RCC 7860 (cell line): Measurements from ENCODE around the gene SLC7A8.
A peak's percentile ranks its signal among the peaks of the same experiment; 100 is the strongest.
"Not testable (repeated sequence)": the region's sequence is repeated elsewhere in the genome, so short reads cannot be mapped to it uniquely, and the experiment has no call there.

Experiments
- DNase-seq: peaks from one replicate; pipeline ENCODE4 v3.0.0-alpha.2; 2015; ENCODE audit warnings: low spot score
- FAIRE-seq: peaks from 2 replicates; lab custom pipeline; 2012; peaks lifted over from hg19 to GRCh38; lab: Jason Lieb, UNC

The SLC7A8 gene

DNA sequence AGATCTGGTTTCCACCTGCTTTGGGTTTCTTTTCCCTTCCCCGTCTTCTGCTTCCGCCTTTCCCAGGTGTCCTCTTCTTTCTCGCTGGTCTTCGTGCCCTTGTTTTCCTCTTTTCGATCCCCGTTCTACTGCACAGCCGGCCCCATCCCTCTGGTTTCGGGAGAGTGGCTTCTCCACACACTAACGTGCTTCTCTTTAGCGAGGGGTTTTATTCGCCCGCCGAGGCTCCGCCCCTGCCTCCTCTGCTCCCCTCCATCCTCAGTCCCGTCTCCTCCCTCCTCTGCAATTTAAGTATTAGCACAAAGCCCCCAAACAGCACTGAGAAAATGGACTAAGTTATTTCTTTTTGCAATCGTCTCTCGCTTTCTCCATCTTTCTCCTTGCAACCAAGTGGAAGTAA lies at the start of gene SLC7A8:
Gene SLC7A8 (minus strand): TSS at position 182 of the 400 bp plus-strand sequence. CDS start 746 bp downstream, outside the sequence.
- DNase-seq (no peak), FAIRE-seq (no peak)

DNA sequence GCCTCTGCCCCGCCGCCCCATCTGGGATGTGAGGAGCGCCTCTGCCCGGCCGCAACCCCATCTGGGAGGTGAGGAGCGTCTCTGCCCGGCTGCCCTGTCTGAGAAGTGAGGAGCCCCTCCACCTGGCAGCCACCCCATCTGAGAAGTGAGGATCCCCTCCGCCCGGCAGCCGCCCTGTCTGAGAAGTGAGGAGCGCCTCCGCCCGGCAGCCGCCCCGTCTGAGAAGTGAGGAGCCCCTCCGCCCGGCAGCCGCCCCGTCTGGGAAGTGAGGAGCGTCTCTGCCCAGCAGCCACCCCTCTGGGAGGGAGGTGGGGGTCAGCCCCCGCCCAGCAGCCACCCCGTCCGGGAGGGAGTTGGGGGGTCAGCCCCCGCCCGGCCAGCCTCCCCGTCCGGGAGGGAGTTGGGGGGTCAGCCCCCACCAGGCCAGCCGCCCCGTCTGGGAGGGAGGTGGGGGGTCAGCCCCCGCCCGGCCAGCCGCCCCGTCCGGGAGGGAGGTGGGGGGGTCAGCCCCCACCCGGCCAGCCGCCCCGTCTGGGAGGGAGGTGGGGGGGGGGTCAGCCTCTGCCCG lies 48.9 kb upstream of the SLC7A8 start:
- FAIRE-seq, DNase-seq: not testable (repeated sequence)

DNA sequence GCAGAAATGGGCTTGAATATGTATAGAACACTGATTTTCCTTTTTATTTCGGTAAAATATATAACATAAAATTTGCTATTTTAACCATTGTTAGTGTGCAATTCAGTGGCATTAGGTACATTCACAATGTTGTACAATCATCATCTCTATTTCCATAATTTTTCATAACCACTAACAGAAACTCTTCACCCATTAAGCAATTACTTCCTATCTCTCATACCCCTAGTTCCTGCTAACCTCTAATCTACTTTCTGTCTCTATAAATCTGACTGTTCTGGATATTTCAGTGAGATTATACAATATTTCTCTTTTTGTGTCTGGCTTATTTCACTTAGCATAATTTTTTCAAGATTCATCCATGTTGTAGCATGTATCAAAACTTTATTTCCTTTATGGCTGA lies 45.4 kb upstream of the SLC7A8 start:
- DNase-seq (no peak), FAIRE-seq (no peak)

DNA sequence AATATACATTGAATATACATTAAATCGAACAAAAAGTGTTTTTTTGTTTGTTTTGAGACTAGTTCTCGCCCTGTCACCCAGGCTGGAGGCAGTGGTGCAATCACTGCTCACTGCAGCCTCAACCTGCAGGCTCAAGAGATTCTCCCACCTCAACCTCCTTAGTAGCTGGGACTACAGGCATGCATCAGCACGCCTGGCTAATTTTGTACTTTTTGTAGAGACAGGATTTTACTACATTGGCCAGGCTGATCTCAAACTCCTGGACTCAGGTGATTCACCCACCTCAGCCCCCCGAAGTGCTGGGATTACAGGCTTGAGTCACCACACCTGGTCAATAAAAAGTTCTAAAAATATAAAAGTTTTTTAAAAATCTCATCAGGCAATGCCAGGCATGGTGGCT lies 44.1 kb upstream of the SLC7A8 start:
- no peak for DNase-seq
- FAIRE-seq, result no peak

DNA sequence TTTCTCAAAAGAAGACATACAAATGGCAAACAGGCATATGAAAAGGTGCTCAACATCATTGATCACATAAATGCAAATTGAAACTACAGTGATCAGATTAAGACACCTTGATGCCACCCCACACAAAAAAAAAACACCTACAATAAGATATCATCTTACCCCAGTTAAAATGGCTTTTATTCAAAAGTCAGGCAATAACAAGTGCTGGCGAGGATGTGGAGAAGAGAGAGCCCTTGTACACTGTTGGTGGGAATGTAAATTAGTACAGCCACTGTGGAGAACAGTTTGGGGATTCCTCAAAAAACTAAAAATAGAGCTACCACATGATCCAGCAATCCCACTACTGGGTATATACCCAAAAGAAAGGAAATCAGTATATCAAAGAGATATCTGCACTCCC lies 41.5 kb upstream of the SLC7A8 start:
- FAIRE-seq, DNase-seq: not testable (repeated sequence)

DNA sequence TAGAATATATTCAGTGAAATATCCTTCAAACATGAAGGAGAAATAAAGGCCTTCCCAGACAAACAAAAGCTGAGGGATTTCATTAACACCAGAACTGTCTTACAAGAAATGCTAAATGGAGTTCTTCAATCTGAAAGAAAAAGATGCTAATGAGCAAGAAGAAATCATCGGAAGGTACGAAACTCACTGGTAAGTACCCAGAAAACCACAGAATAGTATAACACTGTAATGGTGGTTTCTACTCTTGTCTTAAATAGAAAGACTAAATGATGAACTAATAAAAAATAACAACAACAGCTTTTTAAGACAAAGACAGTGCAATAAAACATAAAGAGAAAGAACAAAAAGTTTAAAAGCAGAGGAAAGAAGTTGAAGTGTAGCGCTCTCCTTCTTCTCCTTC lies 35.6 kb upstream of the SLC7A8 start:
- FAIRE-seq (no peak), DNase-seq (no peak)

DNA sequence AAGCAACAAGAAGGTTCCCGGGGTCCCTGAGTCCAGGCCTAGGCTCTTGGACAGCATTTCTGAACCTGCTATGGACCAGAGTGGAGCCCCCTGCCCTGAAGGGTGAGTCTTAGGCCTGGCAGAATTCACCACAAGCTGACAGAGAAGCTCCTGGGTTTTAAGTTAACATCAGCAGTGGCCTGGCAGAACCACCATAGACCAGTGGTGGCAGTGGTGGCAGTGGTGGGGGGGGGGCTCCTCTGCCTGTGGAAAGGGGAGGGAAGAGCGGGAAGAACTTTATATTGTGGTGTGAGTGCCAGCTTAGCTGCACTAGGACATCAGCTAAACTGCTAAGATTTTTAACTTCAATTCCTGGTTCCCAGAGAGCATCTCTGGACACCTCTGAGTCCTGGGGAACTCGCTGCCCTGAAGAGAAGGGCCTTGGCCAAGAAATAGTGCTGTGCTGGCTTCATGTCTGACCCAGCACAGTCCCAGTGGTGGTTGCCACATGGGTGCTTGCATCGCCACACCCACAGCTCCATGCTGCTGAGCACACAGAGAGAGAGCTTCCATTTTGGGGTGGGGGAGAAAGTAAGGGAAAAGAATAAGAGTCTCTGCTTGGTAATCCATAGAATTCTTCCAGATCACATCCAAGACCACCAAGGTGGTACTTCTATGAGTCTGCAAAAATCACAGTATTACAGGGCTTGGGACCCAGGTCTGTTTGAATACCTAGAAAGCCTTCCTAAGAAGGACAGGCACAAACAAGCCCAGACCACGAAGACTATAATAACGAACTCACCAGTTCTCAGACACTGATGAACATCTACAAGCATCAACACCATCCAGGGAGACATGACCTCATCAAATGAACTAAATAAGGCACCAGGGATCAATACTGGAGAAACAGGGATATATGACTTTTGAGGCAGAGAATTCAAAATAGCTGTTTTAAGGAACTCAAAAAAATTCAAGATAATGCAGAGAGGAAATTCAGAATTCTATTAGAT lies 33.9 kb upstream of the SLC7A8 start:
- no peak for DNase-seq
- FAIRE-seq, result no peak

DNA sequence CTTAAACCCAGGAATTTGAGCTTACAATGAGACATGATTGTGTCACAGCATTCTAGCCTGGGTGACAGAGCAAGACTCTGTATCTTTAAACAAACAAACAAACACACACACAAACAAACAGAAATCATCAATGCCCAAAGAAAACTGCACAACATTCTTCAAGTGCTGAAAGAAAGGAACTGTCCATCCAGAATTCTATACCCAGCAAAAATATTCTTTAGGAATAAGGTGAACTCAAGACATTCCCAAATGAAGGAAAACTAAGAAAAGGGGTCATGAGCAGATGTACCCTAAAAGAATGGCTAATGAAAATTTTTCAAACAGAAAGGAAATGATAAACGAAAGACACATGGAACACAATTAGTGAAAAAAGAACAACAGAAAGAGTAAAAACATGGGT lies 32.0 kb upstream of the SLC7A8 start:
- DNase-seq, result no peak
- FAIRE-seq, result no peak

DNA sequence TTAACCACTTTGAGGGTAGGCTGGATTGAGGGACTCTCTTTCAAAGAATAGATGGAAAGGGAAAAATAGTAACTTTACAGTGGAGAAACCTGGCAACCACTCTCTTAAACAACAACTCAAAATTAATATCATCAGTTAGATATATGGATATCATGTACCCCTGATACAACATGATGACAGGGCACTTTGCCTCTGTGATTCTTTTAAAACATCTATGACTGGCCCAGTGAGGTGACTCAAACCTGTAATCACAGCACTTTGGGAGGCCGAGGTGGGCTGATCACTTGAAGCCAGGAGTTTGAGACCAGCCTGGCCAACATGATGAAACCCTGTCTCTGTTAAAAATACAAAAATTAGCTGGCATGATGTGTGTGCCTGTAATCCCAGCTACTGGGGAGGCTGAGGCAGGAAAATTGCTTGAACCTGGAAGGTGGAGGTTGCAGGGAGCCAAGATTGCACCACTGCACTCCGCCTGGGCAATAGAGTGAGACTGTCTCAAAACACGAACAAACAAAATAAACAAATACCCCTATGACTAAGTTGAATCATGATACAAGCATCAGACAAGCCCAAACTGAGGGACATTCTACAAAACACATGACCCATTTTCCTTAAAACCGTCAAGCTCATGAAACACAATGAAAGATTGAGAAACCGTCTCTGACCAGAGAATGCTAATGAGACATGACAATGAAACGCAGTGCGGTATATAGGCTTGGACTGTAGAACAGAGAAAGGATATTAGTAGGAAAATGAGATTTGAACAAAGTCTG lies 26.4 kb upstream of the SLC7A8 start:
- DNase-seq, result no peak
- no peak for FAIRE-seq

DNA sequence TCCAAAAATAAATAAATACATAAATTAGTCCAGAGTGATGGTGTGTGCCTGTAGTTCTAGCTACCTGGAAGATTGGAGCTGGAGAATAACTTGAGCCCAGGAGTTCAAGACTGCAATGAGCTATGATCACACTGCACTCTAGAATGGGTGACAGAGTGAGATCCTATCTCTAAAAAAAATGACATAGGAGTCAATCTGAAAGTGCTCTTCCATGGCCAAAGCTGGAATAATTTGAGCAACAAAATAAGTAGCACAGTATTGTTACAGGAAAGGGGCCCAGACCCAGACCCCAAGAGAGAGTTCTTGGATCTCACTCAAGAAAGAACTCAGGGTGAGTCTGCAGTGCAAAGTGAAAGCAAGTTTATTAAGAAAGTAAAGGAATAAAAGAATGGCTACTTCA lies 24.9 kb upstream of the SLC7A8 start:
- no peak for DNase-seq
- no peak for FAIRE-seq

DNA sequence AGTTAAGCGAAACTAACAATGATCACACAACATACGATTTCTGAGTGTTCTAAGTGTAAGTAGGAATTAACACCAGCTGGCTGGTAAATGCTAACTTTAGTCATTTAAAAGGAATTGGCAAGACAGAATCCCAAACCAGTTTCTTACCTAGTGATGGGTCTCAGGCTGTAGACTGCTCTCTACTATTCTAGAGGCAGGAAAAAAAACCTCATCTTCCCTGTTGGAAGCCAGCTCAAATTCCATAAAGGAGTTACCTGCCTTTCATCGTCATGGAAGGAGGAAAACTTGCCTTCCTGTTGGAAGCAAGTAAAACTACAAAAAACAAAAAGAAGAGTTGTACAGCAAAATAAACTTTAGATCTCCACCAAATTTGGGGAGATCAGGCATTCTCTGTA lies 23.7 kb upstream of the SLC7A8 start:
- no peak for FAIRE-seq
- no peak for DNase-seq

DNA sequence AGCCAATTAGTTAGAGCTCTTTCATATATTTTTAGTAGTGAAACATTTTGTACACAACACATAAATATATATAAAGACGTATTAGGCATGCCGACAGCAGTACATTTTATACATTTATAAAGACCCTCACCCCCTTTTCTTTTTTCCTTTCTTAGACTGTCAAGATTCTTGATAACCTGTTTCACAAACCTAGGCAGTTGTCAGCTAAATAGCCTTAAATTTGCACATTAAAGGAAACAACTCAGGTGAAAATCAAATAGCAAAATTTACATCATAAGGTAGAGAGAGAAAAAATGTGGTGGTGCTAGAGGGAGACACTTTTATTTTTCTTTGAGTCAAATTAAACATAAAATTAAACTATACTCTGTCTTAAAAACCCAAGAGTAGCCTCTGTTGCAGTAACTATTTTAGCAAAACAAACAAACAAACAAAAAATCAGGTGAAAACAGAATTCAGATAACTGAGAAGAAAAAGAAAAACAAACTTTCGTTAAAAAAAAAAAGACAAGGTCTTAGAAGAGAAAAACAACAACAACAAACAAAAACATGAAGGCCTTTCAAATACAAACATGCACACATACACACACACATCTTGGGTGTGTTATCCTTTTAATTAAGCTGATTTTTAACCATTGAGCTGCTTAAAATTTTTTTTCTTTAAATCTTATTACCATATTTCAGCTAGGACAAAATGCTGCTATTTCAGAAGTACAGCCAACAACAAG lies 23.1 kb upstream of the SLC7A8 start:
- FAIRE-seq, result no peak
- DNase-seq, result no peak

DNA sequence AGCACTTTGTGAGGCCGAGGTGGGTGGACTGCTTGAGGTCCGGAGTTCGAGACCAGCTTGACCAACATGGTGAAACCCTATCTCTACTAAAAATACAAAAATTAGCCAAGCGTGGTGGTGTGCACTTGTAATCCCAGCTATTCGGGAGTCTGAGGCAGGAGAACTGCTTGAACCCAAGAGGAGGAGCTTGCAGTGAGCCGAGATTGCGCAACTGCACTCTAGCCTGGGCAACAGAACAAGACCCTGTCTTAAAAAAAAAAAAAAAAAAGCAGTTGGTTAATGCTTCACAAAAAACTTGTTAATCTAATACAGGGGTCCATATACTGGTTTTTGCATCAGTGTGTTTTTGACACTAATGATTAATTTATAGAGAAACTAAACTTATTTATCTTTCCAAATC lies 18.5 kb upstream of the SLC7A8 start:
- FAIRE-seq, result no peak

DNA sequence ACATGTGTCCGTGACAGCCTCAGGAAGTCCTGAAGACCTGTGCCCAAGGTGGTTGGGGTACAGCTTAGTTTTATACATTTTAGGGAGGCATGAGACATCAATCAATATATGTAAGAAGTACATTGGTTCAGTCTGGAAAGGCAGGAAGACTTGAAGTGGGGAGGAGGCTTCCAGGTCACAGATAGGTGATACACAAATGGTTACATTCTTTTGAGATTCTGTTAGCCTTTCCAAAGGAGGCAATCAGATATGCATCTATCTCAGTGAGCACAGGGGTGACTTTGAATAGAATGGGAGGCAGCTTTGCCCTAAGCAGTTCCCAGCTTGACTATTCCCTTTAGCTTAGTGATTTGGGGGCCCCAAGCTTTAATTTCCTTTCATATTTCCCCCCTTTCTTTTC lies 15.7 kb upstream of the SLC7A8 start:
- FAIRE-seq, DNase-seq: not testable (repeated sequence)

More for the DNA sequence above, 18.5 kb upstream of the SLC7A8 start:
- no peak for DNase-seq

DNA sequence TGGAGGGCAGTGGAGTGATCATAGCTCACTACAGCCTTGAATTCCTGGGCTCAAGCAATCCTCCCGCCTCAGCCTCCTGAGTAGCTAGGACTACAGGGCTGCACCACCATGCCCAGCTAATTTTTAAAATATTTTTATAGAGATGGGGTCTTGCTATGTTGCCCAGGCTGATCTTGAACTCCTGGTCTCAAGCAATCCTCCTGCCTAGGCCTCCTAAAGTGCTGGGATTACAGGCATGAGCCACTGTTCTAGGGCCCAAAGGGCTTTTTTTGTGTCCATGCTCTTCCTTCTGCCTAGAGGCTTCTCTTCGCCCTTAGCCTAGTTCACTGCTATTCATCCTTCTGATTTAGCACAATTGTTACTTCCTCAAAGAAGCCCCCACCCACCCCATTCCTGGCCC lies 13.0 kb upstream of the SLC7A8 start:
- not testable (repeated sequence) for DNase-seq, FAIRE-seq

DNA sequence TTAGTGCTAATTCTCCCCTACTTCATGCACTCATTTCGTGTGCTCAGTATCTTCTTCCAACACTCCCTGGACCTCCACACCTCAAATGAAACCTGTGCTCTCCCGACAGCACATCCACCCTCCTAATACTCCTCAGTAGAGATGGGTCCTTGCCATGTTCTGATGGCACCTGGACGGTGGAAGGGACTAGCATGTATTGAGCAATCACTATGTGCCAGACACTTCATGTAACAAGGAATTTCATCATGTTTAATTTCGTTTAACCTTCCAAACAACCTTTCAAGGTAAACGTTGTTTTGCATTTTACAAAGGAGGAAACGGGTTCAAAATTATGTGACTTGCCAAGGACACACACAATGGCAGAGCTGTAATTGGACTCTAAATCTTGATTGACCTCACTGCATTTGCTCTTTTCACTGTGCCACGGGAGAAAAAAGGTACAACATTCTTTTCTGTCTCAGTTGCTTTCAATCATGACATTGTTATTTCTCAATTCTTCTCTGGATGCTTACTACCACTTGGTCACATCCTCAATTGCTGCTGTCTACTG lies 12.2 kb upstream of the SLC7A8 start:
- DNase-seq (no peak), FAIRE-seq (no peak)

DNA sequence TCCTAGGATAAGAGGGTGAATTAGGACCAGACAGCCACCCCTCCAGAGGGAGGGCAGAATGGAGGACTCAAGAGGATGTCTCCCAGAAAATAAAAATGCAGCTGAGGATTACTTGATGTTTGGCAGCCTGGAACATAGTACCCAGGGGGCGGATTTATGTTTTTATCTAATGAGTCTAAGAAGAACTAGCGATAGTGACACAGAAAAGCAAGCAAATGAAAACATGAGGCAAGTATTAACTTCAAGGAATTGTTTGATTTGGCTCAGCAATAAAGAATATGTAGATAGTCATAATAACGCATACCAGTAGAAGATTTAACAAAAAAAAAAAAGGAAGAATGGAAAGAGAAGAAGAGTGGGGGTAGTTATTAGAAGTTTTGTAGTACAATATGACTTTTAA lies 10.0 kb upstream of the SLC7A8 start:
- FAIRE-seq, result no peak
- no peak for DNase-seq

DNA sequence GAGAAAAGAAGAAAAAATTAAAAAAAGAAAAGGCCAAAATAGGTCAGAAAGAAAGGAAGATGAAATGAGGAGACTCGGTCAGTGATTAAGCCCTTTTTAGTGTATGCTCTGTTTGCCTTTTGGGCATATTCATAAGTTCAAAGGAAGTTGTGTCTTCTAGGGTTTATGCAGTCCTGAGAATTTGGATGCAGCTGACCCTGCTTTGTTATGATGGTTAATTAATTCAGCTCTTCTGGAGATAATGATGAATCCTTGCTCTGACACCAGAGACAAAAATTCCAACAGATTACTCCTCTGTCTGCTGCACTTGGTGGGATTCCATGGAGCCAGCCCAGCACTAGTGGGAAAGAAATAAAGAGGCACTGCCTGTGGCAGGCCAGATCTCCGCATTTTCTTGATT lies 4.5 kb upstream of the SLC7A8 start:
- FAIRE-seq (no peak), DNase-seq (no peak)

DNA sequence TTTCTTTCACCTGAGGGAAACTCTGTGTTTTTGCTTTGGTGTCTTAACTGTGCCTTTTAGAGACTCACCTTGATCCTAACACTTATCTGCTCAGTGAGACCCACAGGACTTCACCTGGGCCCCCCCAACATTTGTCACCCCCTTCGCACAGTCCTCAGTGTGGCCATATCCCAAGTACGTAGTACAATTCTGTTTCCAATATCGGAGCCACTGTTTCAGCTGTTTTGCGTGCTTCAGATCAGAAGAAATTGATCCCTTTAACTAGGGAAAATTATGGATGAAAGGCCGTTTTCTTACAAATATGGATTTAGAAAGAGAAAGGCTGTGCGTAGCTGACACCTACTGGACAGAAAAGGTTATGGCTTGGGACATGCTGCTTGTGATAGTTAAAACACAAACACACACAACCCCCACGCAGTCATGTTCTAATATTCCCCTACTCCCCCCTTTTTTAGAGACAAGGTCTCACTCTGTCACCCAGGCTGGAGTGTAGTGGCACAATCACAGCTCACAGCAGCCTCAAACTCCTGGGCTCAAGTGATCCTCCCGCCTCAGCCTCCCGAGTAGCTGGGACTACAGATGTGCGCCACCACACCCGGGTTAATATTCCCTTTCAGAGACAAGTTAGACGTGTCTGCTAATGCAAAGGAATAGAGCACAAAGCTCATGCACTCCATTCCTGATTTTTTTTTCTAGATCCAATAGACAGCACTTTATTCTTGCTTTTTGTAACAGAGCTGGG lies 3.6 kb upstream of the SLC7A8 start:
- FAIRE-seq, result no peak

DNA sequence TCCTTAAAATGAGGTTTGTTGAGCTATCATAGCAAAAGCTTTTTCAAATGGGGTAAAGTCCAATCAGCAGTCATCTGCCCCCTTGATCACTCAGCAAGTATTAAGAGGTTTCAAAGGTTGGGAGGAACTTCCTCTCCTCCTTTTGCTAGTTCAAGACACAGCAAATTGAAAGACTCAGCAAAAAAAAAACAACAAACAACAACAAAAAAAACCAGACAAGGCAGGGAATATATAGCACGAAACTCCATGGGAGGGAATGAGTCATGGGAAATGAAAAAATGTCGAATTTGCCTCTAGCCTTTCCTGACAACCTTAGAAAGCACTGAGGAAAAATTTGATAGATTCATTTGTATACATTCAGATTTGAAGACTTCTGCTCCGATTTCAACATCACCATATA lies 1.6 kb upstream of the SLC7A8 start:
- FAIRE-seq (no peak), DNase-seq (no peak)

More for the DNA sequence above, 3.6 kb upstream of the SLC7A8 start:
- peak; percentile 22 for DNase-seq
